Measurements from ENCODE around the gene ZKSCAN2. TPM values are rescaled to one million over a fixed set of nuclear protein-coding genes. Genes with fewer than 3 reads are reported as not detected.
A peak's percentile ranks its signal among the peaks of the same experiment; 100 is the strongest.

ZKSCAN2 gene
- total RNA-seq, 1 donor from 2014 or later: 11.9 TPM

GRCh38 chr16:25260416-25260815 is 2.8 kb upstream of the ZKSCAN2 start:
- Histone ChIP-seq H3K36me3 (no peaks in the 10 kb centered on the region), H3K27ac (no peak overlapping the region), H3K9me3 (ENCODE audit: low read depth) (no peaks in the 10 kb centered on the region), H2AFZ (replicated peaks) (no peak overlapping the region), H3K4me1 (peaks cover 28% of the 10 kb centered on the region), H4K20me1 (ENCODE audit: low read depth) (peaks cover 82% of the 10 kb centered on the region), H3K4me2 (no peak overlapping the region), H3F3A (ENCODE audit: low read depth) (peaks cover 31% of the 10 kb centered on the region), H3K79me2 (ENCODE audit: low read depth) (peaks cover 84% of the 10 kb centered on the region), H3K27me3 (no peaks in the 10 kb centered on the region), H3K9ac (no peak overlapping the region), H3K4me3 (no peak overlapping the region)
- Mint-ChIP-seq H3K4me3 (peak overlapping the region; percentile 92), H3K4me1 (peaks cover 34% of the 10 kb centered on the region), H3K36me3 (peaks cover 20% of the 10 kb centered on the region), H3K9me3 (no peaks in the 10 kb centered on the region), H3K27ac (no peak overlapping the region), H3K27me3 (ENCODE audit: insufficient read depth, low read depth) (peaks cover 3% of the 10 kb centered on the region)
- no peak for DNase-seq (ENCODE audit: low spot score)
- TF ChIP-seq CTCF (IDR thresholded peaks at IDR 0.05) (no peak), EZH2phosphoT487 (IDR thresholded peaks at IDR 0.05) (no peak), EZH2 (IDR thresholded peaks at IDR 0.05) (no peak)

- Histone ChIP-seq H3K4me3 (peak overlapping the region; percentile 75), H3K36me3 (no peaks in the 10 kb centered on the region), H3F3A (ENCODE audit: low read depth) (peaks cover 31% of the 10 kb centered on the region), H3K27me3 (no peaks in the 10 kb centered on the region), H3K27ac (peak overlapping the region; percentile 98), H3K9ac (peak overlapping the region; percentile 12), H2AFZ (replicated peaks) (no peak overlapping the region), H4K20me1 (ENCODE audit: low read depth) (peaks cover 70% of the 10 kb centered on the region), H3K4me1 (peaks cover 29% of the 10 kb centered on the region), H3K9me3 (ENCODE audit: low read depth) (no peaks in the 10 kb centered on the region), H3K4me2 (peak overlapping the region; percentile 98), H3K79me2 (ENCODE audit: low read depth) (peaks cover 80% of the 10 kb centered on the region)
- no peak for TF ChIP-seq EZH2phosphoT487 (IDR thresholded peaks at IDR 0.05)
- no peak for TF ChIP-seq CTCF (IDR thresholded peaks at IDR 0.05)
- no peak for TF ChIP-seq EZH2 (IDR thresholded peaks at IDR 0.05)
- H3K9me3 Mint-ChIP-seq: no peaks in the 10 kb centered on the region
- peaks cover 17% of the 10 kb centered on the region for H3K36me3 Mint-ChIP-seq
- H3K4me1 Mint-ChIP-seq: peaks cover 39% of the 10 kb centered on the region
- H3K4me3 Mint-ChIP-seq: peak overlapping the region; percentile 92
- no peak for DNase-seq (ENCODE audit: low spot score)
- peaks cover 3% of the 10 kb centered on the region for H3K27me3 Mint-ChIP-seq (ENCODE audit: insufficient read depth, low read depth)
- peak overlapping the region; percentile 100 for H3K27ac Mint-ChIP-seq
Observed at GRCh38 chr16:25258861-25259179, 1.2 kb upstream of the ZKSCAN2 start.

GRCh38 chr16:25257956-25258860 is 563 bp upstream of the ZKSCAN2 start:
- H2AFZ ChIP-seq (replicated peaks): peak overlapping the region; percentile 71
- TF ChIP-seq EZH2phosphoT487 (IDR thresholded peaks at IDR 0.05) (no peak), EZH2 (IDR thresholded peaks at IDR 0.05) (peak; percentile 37)
- peak; percentile 95 for DNase-seq (ENCODE audit: low spot score)
- H3K9me3 Mint-ChIP-seq: no peaks in the 10 kb centered on the region
- H3K27me3 ChIP-seq: no peaks in the 10 kb centered on the region
- peak overlapping the region; percentile 98 for H3K4me2 ChIP-seq
- H3K4me3 ChIP-seq: peak overlapping the region; percentile 75
- peaks cover 64% of the 10 kb centered on the region for H4K20me1 ChIP-seq (ENCODE audit: low read depth)
- H3K4me1 Mint-ChIP-seq: peaks cover 39% of the 10 kb centered on the region
- H3K27me3 Mint-ChIP-seq (ENCODE audit: insufficient read depth, low read depth): peaks cover 3% of the 10 kb centered on the region
- peak overlapping the region; percentile 100 for H3K27ac Mint-ChIP-seq
- peak overlapping the region; percentile 98 for H3K27ac ChIP-seq
- peak overlapping the region; percentile 92 for H3K4me3 Mint-ChIP-seq
- H3K9ac ChIP-seq: peak overlapping the region; percentile 86
- peaks cover 75% of the 10 kb centered on the region for H3K79me2 ChIP-seq (ENCODE audit: low read depth)
- no peaks in the 10 kb centered on the region for H3K36me3 ChIP-seq
- H3K9me3 ChIP-seq (ENCODE audit: low read depth): no peaks in the 10 kb centered on the region
- peaks cover 31% of the 10 kb centered on the region for H3F3A ChIP-seq (ENCODE audit: low read depth)
- peaks cover 19% of the 10 kb centered on the region for H3K36me3 Mint-ChIP-seq
- peaks cover 29% of the 10 kb centered on the region for H3K4me1 ChIP-seq
